Tibial artery (tissue), 4 donors: ENCODE results near the gene SUCLG2.

Source experiments
- DNase-seq, 2 donors: peaks; one replicate each; pipeline ENCODE4 v3.0.0-alpha.2; 2019
- H3K27ac ChIP-seq, 2 donors: fragments of 200-600 bp; sonication (generic) in 1 of 2; 1 replicate in 1 of 2; 2 replicates in 1 of 2; pipeline ENCODE4 v1.5.1; 2018 to 2019; ENCODE audit warnings: mild to moderate bottlenecking in 1 of 2
- H3K27me3 ChIP-seq, 2 donors: fragments of 200-600 bp; sonication (generic) in 1 of 2; one replicate each; pipeline versions ENCODE4 v1.5.1 to v1.6.0; 2016 to 2019
- H3K36me3 ChIP-seq, 3 donors: fragments of 200-600 bp; sonication (generic) in 2 of 3; one replicate each; pipeline ENCODE4 v1.5.1; 2016 to 2019; ENCODE audit warnings: mild to moderate bottlenecking in 2 of 3
- H3K4me1 ChIP-seq, 4 donors: fragments of 200-600 bp; sonication (generic) in 2 of 4; 1 replicate in 3 of 4; 2 replicates in 1 of 4; pipeline ENCODE4 v1.5.1; 2016 to 2019
- H3K4me3 ChIP-seq, 2 donors: fragments of 200-600 bp; sonication (generic) in 1 of 2; 1 replicate in 1 of 2; 2 replicates in 1 of 2; pipeline ENCODE4 v1.5.1; 2018 to 2019; ENCODE audit warnings: mild to moderate bottlenecking in 2 of 2
- H3K9me3 ChIP-seq, 3 donors: fragments of 200-600 bp; sonication (generic) in 1 of 3; one replicate each; pipeline ENCODE4 v1.5.1; 2016 to 2019
- CTCF ChIP-seq, 2 experiments: fragments of 200-600 bp in 1 of 2; fragments of 450-650 bp in 1 of 2; IDR thresholded peaks; one replicate each; pipeline ENCODE4 v1.5.1; 2017 to 2019; ENCODE audit warnings: antibody characterized with exemption in 2 of 2, mild to moderate bottlenecking in 1 of 2, moderate library complexity in 1 of 2
- intact Hi-C: fragments of 100-400 bp; cut with DNase I; formaldehyde crosslinking; loops from one replicate; pipeline ENCODE4 v1.15.0; 2023; ENCODE audit warnings: low total_unique reads

SUCLG2 gene

GRCh38 chr3:67561667-67562394, 92.6 kb downstream of the SUCLG2 start:
- no peak for TF ChIP-seq CTCF (IDR thresholded peaks at IDR 0.05)
- intact Hi-C loops, result no loop called here

DNA sequence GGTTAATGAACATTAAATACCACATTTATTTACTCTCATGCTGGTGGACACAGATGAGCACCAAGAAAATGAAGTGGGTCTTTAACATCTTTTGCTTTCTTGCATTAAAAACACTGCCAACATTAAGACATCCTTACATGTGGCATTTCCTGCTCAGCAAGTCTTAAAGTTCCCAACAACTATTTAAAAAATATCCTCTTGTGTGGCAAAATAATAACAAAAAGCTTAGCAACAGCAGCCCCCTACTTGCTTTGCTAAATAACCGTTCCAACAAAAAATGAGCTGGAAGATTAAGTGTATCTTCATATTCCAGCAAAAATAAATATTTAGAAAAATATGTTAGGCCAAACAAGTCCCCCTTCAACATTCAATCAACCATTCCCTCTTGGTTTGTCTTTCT, 93.1 kb downstream of the SUCLG2 start:
- peaks cover 0 to 6% (median 0%) of the 10 kb centered on the region in 3 donors for H3K36me3 ChIP-seq
- no peaks in the 10 kb centered on the region for H3K4me1 ChIP-seq
- no peaks in the 10 kb centered on the region for H3K27me3 ChIP-seq
- no peak overlapping the region for H3K27ac ChIP-seq
- no peak for TF ChIP-seq CTCF (IDR thresholded peaks at IDR 0.05)
- H3K9me3 ChIP-seq, result no peaks in the 10 kb centered on the region
- H3K4me3 ChIP-seq, result no peak overlapping the region
- no peak for DNase-seq
- intact Hi-C loops, result no loop called here

More at GRCh38 chr3:67561667-67562394, 92.6 kb downstream of the SUCLG2 start:
- no peak overlapping the region for H3K4me3 ChIP-seq
- no peak overlapping the region for H3K27ac ChIP-seq
- no peak for DNase-seq
- H3K9me3 ChIP-seq, result no peaks in the 10 kb centered on the region
- no peaks in the 10 kb centered on the region for H3K4me1 ChIP-seq
- H3K27me3 ChIP-seq, result no peaks in the 10 kb centered on the region
- H3K36me3 ChIP-seq, result peaks cover 0 to 6% (median 0%) of the 10 kb centered on the region in 3 donors

DNA sequence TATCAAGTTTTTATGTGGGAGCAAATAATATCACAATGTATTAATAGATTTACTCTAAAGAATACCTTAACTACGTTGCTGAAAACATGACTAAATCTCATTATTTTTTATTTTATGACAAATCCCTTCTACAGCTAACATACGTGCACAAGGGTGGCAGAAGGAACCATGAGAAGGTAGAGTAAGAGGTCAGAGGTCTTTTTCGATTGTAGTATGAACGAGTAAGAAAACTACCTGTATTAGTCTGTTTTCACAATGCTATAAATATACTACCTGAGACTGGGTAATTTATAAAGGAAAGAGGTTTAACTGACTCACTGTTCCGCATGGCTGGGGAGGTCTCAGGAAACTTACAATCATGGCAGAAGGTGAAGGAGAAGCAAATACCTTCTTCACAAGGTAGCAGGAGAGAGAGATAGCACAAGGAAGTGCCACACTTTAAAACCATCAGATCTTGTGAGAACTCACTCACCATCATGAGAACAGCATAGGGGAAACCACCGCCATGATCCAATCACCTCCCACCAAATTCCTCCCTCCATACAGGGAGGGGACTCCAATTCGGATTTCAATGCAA, 95.3 kb downstream of the SUCLG2 start:
- no peaks in the 10 kb centered on the region for H3K4me1 ChIP-seq
- intact Hi-C loops, result no loop called here
- TF ChIP-seq CTCF (IDR thresholded peaks at IDR 0.05), result no peak
- no peaks in the 10 kb centered on the region for H3K9me3 ChIP-seq
- no peak overlapping the region for H3K4me3 ChIP-seq
- DNase-seq, result no peak
- H3K27ac ChIP-seq, result no peak overlapping the region
- no peaks in the 10 kb centered on the region for H3K27me3 ChIP-seq
- peaks cover 0 to 6% (median 0%) of the 10 kb centered on the region in 3 donors for H3K36me3 ChIP-seq

GRCh38 chr3:67558426-67558825, 96.0 kb downstream of the SUCLG2 start:
- intact Hi-C loops, result no loop called here
- H3K27me3 ChIP-seq, result no peaks in the 10 kb centered on the region
- H3K27ac ChIP-seq, result no peak overlapping the region
- DNase-seq, result peak in 1 of 2 donors; percentile 30
- no peaks in the 10 kb centered on the region for H3K4me1 ChIP-seq
- TF ChIP-seq CTCF (IDR thresholded peaks at IDR 0.05), result no peak
- H3K9me3 ChIP-seq, result no peaks in the 10 kb centered on the region
- no peak overlapping the region for H3K4me3 ChIP-seq
- H3K36me3 ChIP-seq, result peaks cover 0 to 6% (median 0%) of the 10 kb centered on the region in 3 donors

DNA sequence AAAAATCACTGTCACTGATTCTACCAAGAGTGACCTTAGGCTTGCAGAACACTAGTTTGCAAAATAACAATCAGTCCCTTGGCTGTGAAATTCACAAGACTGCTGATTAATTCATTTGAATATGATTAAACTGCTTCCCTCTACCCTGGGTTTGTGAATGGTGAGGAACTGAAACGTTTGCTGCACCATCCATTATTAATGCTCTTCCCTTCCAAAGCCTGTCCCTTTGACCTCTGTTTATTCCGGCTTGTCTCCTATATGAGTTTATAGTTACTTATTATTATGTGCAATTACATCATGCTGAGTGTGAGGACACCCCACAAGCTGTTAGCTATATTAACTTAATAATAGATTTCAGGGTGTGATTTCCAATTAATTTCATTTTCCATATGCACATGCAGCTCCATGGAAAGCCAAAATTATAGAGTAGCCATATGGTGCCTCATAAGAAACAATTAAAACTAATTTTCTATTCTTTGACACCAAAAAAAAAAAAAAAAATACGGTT, 96.5 kb downstream of the SUCLG2 start:
- peaks cover 0 to 7% (median 0%) of the 10 kb centered on the region in 3 donors for H3K36me3 ChIP-seq
- intact Hi-C loops, result no loop called here
- no peaks in the 10 kb centered on the region for H3K4me1 ChIP-seq
- DNase-seq, result no peak
- no peak for TF ChIP-seq CTCF (IDR thresholded peaks at IDR 0.05)
- H3K27me3 ChIP-seq, result no peaks in the 10 kb centered on the region
- H3K9me3 ChIP-seq, result no peaks in the 10 kb centered on the region
- no peak overlapping the region for H3K4me3 ChIP-seq
- no peak overlapping the region for H3K27ac ChIP-seq
